NCI-H1930 (cell line): ENCODE data around the gene SPEF2.

ENCODE experiments used
- DNase-seq, 2 experiments: peaks; one replicate each; lab custom pipeline; 2025; lab: John Stamatoyannopoulos, UW

The SPEF2 gene

DNA sequence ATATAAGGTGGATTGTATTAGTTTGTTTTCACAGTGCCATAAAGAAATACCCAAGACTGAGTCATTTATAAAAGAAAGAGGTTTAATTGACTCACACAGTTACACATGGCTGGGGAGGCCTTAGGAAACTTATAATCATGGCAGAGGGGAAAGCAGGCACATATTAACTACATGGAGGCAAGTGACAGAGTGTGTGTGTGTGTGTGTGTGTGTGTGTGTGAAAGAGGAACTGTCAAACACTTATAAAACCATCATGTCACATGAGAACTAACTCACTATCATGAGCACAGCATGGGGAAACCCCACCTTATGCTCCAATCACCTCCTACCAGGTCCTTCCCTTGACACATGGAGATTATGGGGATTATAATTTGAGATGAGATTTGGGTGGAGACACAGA, 118.6 kb downstream of the SPEF2 start:
- no peak for DNase-seq

DNA sequence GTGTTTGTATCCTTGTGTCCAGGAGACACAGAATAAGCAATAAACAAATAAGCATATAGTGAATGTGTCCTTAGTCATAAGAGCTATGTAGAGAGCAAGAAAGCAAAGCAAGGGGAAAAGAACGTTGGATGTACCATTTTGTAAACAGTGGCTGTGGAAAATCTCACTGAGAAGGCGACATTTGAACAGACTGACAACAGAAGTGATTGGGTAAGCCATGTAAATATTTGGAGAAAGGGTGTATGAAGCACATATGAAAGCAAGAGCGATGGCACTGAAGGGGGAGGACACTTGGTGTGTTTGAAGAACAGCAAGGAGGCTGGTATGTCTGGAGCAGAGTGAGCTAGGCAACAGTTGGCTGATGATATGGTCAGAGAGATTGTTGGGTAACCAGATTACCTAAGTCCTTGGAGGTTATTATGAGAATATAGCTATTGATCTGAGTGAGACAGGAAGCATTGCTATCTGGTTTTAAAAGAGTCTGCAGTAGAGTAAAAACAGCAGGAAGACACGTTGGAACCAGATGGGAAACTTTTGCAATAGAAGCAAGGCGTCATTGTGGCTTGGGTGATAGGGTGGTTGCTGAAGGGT, 123.6 kb downstream of the SPEF2 start:
- no peak for DNase-seq

DNA sequence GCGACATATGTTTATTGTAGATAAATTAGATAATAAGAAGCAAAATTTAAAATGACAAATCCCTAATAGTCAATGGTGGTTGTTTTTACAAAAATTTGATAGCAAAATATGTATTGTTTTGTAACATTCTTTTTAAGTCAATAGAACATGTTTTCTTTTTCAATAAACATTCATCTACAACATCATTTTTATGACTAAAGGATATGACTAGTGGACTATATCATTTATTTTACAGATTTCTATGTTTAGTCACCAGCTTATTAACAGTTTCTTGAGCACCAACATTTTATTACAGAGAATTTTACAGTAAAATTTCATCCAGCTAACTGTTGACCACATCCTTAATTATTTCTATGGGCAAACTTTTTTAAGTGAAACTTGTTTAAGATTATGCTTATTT, 124.3 kb downstream of the SPEF2 start:
- no peak for DNase-seq

DNA sequence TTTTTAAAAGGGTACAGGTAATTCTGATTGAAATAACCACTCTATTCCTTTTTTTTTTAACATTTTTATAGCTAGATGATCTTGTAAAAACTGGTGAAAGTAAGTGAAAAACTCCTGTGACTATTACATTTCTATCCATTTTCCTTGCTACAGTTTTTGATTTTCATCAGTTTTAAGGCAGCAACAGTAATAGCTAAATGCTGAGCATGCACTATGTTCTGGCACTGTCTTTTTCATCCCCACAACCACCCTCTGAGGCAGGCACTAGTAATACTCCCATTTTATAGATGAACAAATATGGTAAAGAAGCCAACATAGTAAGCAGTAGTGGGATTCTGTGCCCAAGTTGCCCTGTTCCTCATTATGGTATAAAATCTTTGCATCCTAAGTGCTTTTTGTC, 126.0 kb downstream of the SPEF2 start:
- no peak for DNase-seq

DNA sequence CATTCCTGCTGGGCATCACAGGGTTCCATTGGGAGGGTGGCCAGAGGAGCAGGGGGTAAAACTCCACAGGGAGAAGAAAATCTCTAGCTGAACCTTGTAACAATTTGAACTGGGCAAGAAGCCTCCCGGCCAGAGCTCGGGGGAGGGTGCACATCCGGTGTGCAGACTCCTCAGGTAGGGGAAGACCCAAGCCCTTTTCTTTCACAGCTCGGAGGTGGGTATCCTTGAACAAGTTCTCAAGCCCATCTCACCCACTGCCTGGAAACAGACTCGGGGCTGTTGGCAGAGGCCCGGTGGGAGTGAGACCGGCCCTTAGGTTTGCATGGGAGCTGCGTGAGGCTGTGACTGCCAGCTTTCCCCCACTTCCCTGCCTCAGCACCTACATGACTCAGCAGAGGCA, 127.5 kb downstream of the SPEF2 start:
- DNase-seq, result no peak

DNA sequence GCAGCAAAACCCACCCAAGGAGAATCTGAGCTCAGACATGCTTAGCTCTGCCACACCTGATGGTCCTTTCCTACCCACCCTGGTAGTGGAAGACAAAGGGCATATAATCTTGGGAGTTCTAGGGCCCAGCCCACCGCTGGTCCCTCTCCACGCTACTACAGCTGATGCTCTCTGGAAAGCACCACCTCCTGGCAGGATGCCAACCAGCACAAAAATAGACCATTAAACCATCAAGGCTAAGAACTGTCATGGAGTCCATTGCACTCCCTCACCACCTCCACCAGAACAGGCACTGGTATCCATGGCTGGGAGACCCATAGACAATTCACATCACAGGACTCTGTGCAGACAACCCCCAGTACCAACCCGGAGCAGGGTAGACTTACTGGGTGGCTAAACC, 128.0 kb downstream of the SPEF2 start:
- no peak for DNase-seq

DNA sequence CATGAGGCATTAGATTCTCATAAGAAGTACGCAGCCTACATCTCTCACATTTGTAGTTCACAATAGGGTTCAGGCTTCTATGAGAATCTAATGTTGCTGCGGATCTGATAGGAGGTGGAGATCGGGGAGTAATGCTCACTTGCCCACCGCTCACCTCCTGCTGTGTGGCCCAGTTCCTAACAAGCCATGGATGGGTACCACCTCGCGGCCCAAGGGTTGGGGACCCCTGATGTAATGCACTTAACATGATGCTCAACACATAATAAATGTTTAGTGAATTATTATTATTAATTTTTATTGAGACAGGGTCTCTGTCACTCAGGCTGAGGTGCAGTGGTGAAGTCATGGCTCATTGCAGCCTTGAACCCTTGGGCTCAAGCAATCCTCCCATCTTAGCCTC, 134.3 kb downstream of the SPEF2 start:
- DNase-seq, result no peak

DNA sequence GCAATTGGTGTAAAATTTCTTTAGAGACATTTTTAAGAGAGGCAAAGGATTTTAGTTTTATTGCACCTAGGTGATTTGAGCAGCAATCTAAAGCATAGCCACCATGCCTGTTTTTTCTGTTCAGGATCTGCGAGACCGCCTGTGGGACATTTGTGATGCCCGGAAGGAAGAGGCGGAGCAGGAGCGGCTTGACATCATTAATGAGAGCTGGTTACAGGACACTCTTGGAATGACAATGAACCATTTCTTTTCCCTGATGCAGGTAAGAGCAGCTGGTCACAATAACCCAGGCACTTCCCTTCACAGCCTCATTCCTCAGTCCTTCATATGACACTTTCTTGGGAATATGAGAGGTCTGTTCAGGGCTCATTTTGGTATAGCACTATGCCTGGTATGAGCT, 135.8 kb downstream of the SPEF2 start:
- no peak for DNase-seq

DNA sequence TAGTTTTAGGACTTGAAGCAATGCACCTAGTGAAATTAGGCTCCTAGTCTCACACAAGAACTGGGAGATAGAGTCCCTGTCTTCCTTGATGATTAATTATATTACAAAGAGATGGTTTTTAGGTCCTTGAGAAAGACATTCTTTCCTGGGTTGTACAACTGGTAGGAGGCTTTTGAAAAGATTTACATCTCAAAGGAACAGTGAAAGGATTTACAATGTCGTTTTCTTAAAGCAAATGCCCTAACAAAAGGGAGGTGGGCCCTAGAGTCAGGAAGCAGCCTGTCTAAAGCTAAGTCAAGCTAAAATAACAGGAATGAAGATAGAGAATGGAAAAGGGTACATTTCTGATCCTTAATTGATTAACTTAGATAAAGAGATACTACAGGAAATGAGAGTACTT, 136.8 kb downstream of the SPEF2 start:
- DNase-seq, result no peak

DNA sequence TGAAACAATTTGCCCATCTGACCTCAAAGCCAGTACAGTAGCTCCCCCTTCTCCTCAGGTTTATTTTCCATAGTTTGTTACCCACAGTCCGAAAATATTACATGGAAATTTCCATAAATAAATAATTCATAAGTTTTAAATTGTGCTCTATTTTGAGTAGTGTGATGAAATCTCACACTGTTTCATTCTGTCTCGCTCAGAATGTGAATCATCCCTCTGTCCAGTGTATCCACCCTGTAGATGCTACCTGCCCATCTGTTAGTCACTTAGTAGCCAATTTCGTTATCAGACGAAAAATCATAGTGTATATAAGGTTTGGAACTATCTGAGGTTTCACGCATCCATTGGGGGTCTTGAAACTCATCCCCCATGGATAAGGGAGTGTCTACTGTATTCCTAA, 138.3 kb downstream of the SPEF2 start:
- no peak for DNase-seq

DNA sequence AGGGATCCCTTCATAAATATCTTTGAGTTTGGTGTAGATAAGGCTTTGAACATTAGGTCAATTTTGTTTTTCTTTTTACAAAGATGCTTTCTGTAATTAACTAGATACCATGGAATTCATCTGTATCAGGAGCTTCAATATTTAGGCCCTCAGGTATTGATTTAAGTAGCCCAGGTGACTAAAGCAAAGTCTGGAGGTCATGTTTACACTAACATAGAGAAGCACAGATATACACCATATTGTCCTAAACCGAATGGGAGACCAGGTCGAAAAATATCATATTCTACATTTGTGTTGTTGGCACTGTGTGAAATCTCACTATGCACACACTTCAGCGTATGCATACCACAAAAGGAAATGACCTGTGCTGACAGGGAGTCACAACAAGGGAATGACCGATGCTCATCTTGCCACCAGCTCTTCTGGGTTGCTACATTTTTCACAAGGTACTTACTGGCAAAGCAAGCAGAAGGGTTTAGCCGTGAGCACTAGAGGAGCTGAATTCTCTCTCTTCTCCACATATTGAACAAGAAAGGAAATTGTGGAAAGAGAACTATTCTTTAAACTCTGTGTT, 140.6 kb downstream of the SPEF2 start:
- DNase-seq, result no peak

DNA sequence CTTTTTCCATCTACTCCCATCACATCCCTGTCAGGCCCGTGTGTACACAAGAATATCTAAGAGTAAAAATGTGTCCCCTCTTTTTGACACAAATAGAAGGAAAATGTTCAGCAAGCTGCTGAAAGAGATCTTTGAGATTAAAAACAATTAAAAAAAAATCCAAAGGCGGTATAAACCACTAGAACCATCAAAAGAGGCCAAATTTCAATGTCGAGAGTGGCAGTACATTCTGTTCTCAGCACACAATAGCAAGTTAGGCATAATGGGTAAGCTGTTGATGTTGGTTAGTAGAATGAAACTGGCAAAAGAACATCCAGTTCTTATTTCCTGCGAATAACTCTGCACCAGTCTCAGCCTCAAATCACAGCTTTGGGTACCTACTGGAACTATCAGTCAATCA, 143.9 kb downstream of the SPEF2 start:
- no peak for DNase-seq

DNA sequence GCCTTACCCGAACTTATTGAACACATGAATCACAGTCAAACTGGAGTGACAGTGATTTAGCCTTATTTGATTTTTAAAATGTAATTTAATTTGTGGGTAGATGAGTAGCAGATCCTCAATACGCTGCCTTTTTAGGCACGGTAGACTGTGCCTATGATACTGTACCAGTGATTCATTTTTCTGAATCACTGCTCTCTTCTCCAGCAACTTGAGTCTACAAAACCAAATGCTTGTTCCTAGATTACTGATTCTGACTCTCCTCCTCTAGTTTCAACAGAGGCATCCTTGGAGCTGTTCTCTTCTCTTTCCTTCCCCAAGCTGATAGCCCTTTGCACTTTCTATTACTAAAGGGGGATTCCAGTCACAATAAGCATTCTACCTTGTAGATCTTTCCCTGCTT, 144.7 kb downstream of the SPEF2 start:
- DNase-seq, result no peak

DNA sequence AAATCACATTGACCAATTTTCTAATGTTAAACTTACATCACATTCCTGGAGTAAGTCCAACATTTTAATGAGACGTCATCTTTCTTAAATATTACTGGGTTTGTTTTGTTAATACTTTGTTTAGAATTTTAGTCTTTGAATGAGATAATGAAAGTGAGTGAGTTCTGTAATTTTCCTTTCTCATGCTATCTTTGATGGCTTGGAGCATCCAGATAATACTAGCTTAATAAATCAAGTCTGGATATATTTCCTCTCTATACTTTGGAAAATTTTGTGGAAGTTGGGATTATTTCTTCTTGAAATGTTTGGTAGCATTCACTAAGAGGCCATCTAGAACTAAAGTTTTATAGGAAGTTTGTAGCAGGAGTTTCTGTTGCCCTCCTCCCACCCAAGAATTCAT, 148.3 kb downstream of the SPEF2 start:
- no peak for DNase-seq

DNA sequence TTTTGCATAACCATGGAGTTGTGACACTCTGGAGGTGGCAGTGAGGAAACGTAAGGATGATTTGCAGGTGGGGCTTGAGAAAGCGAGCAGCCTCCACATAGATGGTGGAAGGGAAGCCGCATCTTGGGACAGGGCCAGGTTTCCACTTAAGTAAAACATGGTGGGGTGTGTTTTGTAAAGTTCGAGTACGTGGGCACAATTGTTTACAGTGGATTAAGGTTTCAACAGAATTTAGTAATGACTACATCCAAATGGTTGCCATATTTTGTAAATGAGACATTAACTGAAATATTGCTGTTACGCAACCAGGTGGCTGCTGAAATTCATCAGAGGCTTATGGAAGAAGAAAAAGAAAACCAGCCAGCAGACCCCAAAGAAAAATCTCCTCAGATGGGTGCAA, 153.6 kb downstream of the SPEF2 start:
- no peak for DNase-seq

DNA sequence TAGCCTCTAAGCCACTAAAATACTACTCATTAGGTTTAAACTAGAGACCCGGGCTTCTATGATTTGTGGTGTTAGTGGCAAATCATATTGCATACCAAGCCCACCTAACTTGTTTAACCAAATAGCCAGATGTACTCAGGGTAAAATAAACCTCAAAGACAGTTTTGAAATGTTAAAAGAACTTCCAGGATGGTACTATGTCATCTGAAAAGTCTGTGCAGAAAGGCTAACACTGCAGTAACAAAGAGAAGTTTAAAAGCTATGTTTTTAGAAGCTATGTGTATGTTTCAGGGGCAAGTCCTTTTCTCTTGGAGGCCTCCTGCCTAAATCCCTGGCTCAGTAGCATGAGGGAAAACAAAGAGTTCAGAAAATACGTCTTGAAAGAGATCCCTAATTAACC, 154.2 kb downstream of the SPEF2 start:
- no peak for DNase-seq

DNA sequence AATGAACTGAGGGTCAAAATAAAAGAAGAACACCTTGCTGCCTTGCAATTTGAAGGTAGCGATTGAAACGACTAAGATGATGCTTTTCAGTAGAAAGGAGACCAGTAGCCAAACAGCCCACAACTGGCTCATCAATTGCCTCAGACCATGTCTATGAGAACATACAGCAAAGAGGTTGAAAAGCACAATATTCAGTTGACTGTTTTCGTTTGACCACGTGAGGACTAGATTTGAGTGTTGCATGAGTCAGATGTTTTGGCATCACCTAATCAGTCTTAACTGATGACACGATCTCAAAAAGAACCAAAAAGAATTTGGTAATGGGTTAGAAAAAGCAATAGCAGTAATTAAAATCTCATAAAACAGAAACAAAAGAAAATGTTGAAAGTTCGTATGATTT, 156.3 kb downstream of the SPEF2 start:
- no peak for DNase-seq

DNA sequence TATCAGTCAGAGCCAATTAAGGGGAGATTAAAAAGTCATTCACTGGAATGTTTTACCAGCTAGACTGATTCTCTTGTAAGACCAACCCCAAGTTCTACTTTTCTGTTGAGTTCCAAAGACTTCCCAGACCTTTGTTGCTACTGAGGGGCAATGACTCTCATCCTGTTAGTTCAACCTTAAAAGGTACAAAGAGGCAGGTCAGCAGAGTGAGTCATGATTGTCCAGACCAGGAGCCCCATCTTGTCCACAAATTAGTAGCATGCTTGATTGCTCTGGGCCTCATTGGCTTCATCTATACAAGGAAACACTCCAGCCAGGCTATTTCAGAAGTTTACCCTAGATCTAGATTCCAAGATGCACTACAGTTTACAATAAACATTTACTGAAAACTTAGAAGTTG, 159.1 kb downstream of the SPEF2 start:
- DNase-seq, result no peak

DNA sequence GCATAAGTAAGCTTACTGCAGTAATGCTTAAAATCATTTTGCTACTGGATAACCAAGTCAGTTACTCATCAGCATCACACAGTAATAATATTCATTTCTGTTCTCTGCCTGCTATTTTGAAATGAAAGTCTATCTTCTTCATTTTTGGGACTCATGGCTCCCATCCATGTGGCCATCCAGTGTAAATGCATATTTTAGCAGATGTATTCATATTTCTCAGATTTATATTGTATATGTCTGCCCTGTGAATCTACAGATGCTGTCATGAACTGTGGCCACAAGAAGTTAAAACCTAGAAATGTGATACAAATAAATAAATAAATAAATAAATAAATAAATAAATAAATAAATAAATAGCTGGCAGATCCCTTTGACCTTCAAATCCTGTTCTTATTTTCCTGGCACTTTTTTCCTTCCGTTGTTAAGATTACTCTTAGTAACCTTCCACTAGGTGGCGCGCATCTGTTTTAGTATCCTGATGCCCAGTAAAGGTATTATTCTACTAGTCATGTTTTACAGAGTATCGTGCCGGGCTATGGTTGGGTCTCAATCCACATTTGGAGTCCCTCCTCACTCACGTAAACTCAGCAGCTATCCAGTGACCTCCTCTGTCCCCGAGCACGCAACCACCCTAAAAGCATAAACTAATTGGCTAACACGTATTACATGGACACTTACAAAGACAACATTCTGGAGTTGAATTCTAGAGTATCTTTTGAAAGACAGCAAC, 159.9 kb downstream of the SPEF2 start:
- peak; percentile 18 to 55 for DNase-seq

DNA sequence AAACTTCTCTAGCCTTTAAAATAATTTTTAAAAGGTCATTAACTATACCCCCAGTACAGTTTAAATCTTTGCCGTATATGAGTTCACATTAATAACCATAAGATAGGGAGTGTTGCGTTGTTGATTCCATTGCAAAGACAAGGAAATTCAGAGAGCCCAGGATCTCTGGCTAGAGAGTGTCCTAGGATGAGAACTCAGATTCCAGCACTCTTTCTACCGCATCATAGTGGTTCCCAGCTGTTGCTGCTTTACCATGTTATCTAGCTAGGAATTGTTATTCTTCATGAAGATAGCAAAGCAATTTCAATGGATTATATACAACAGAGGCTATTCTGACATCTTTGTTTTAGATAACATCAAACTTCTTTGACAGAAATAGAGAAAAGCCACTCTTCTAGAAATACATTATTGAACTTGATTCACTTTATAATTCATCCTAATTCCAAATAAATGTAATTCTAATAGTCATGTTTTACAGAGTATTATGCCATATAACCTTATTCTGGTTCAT, 160.7 kb downstream of the SPEF2 start:
- DNase-seq, result no peak

DNA sequence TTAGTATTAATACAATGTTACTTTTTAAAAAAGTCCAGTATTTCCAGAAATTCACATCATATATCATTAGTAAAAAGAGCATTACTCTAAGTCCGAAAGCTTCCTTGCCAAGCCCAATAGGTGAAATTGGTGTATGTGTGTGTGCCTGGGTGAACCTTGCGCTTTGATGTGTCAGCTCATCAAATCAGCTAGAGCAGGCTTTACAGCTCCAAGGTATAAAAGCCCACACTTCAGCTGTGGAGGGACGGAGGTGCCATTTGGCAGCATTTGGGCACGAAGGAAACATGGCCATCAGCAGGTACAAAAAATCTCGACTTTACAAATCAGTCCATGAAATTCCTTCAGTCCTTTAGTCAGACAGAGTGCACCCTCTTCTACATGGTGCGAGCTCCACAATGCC, 162.6 kb downstream of the SPEF2 start:
- DNase-seq, result no peak

DNA sequence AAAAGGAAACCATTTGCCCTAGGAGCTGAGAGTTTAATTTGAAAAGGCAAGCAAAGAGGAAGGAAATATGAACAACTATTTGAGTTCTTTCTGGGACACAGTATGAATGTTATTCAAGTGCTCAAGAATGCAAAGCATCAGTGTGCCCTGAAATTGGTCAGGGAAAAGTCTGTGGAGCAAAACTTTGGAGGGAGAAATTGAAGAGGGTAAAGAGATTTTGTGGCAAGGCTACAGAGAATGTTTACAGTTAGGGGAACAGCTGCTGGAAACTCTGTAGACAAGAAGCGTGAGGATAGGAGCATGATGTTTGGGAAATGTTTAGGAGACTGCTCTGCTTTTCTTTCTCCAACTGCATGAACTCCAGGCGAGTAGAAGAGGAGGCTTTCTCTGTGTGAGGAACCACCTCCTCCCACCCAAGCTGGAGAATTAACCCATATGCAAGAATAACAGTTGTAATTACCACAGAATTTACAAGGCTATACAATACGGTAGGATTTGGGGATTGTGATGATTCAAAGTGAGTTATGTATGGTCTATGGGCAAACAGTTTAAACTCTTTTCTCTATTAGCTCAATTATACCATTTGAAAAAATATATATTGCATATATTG, 163.6 kb downstream of the SPEF2 start:
- no peak for DNase-seq

DNA sequence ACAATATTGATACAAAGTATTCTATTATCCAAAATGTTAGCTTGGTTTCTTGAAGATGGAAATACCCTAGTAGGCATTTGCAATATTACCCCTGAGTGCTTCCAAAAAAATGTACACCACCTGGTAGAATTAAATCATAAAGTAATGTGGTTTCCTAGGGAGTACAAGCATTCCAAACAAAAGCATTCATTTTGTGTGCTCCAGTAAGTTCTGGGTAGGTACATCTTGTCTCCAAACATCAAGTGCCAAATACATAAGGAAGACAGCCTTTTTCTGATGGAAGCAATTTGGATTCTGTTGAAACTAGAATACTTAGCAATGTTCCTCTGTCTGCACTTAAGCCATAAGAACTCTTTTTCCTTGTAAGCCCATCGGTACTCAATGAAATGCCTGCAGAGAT, 165.9 kb downstream of the SPEF2 start:
- DNase-seq, result no peak
